HG03103 (cell line): ENCODE results near the gene ADCY6.
A peak's percentile ranks its signal among the peaks of the same experiment; 100 is the strongest.

ENCODE experiments used
- ATAC-seq: cut with Tn5 transposase; IDR thresholded peaks from one replicate; pipeline ENCODE4 v1.9.1; 2021; ENCODE audit warnings: low read depth; ENCODE audit not compliant: unreplicated experiment

Gene ADCY6

DNA sequence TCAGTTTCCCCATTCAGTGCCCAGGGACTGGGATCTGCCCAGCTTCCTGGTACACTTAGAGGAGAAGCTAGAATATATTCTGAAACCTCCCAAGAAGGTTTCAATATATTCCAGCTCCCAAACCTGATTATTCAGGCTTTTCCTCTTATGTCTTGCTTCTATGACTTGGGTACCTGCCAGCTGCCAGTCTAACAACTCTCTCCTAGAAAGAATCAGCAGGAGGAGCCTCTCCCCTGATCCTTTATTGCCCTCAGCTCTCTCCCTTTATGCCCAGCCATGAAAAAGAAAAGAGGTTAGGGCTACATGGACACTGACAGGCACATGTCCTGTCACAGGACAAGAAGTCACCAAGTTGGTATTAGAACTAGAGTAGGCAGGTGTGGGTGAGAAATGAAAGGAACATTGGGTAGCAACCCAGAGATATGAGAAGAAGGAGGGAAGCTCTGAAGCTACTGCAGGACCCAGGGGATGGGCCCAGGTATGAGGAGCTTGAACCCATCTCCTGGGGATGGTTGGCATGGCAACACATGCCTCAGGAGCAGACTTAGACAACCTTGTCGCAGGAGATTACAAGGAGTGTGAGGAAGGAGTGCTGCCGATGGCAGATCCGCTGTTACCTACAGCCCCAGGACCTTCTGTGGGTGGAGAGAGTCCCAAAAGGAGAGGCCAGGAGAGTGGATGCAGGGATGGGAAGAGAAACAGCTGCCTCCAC is 27.4 kb upstream of the ADCY6 start:
- ATAC-seq: no peak

DNA sequence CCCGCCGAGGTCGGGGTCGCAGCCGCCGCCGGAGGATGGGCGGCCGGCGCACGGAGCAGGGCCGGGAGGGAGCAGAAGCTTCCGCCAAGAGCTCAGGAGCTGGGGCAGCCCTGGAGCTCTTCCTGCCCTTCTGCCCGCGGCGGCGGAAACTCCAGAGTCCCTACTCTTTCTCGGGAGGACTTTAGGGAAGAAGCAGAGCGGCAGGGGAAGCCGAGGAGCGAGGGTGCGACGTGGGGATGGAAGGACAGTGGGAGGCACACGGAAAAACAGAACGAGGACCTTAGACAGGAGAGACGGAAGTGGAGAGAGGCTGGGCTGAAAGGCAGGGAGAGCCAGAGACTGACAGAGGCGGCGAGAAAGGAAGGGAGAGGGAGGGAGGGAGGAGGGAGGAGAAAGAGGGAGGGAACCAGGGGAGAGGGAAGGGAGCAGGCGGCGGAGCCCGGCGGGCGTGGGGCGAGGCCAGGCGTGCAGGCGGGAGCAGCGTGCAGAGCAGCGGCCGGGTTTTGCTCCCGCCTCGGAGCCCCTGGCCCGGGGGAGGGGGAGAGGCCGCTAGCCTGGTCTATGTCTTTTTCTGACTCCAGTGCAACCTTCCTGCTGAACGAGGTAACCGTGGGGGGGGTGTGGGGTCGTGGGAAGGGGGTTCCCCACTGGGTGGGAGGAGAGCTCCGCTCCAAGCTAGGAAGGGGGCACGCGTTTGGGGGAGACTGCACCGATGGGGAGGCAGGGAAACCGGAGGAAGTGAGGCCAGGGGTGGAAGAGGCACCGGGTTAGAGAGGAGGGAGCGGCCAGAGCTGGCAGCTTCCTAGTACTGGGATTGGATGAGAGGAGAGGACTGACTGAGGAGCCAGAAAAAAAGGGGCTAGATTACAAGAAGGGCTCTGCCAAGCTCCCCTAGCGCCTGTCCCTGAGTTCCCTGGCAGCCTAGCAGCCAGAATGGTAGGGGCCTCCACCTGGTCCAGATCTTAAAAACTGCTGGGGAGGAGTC is 26.5 kb upstream of the ADCY6 start:
- ATAC-seq: peak; percentile 27

DNA sequence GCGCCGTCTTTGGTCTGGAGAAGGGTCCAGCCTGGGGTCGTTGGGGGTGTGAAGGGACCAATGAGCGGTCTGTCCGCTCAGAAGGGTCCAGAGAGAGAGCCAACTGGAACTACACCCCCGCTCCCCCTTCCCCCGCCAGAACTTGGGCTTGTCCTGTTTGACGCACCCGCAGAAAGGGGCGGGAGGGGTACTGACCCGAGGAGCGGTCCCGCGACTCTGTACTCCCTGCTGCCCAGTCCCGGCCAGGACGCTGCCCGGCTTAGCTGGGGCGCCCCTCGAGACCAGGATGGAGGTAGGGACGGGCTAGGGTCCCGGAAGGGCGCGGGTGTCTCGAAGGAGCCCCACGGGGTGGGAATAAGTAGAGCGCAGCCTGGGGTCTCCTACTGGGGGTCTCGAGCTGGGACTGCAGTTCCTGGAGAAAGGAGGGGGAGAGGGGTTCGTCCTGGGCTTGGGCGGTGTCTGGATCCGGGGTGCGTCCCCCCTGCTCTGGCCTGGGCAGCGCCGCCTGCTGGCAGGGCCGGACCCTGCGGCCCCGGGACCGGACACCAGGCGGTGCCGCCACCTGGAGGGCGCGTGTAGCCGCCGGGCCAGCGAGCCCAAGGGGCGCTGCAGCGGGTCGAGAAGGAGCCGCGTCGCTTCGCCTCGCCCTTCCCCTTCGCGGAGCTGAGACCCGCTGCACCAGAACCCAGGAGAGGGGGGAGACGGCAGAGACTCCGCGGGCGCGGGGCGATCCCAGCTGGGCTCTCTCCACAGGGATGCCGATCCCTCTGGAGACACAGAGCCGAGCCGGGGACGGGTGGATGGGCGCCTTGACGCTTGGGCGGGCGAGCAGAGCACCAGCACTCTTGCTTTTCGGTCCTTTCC is 25.6 kb upstream of the ADCY6 start:
- ATAC-seq: peak; percentile 53

DNA sequence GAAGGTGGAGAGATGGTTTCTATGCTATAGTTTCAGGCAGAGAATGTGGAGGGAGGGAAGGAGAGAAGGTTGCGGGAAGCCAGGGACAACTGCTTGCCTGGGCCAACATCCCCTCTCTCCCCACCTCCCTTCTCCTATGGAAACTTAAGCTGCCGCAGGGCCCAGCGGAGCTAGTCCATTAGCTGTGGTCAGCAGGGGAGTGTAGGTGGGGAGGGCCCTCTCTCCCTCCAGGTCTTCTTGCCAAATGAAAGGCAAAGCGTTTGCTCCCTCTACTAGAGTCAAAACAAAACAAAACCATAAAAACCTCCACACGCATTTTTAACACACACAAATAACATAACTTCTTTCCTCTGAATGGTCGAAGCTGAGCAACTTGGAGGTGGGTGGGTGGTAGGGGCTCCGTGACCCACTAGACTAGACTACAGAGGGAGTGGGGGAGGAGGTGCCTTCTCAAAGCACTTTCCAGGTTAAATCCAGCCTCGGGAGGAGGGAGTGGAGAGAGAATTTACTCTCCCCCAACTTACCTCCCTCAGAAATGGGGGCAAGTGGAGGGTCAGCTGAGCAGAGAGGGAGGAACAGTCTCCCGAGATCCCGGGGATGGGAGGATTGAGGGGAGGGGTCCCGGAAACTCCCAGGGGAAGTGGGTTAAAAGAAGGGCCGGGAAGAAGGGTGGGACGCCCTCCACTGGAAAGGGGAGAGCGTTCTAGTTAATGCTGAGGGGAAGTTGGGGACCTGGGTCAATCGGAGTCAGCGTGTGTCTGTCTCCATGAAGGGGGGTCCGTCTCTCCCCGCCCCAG is 24.8 kb upstream of the ADCY6 start:
- no peak for ATAC-seq

DNA sequence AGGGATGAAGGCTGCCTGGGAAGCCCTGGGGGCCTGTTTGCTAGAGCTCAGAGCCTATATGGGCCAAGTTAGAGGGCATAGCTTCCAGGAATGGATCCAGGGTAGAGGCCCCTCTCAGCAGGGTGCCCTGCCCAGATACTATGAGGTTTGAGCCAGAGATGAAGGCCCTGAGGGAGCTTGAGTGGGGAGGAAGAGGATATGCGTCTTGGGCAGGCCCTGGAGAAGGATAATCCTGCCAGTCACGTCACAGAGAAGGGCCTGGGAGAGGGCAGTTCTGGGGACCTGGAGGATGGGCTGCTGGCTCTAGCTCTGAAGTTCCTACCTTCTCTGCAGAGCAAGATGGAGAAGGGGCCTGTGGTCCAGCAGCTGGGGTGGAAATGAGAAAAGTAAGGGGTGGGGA is 23.5 kb upstream of the ADCY6 start:
- no peak for ATAC-seq

DNA sequence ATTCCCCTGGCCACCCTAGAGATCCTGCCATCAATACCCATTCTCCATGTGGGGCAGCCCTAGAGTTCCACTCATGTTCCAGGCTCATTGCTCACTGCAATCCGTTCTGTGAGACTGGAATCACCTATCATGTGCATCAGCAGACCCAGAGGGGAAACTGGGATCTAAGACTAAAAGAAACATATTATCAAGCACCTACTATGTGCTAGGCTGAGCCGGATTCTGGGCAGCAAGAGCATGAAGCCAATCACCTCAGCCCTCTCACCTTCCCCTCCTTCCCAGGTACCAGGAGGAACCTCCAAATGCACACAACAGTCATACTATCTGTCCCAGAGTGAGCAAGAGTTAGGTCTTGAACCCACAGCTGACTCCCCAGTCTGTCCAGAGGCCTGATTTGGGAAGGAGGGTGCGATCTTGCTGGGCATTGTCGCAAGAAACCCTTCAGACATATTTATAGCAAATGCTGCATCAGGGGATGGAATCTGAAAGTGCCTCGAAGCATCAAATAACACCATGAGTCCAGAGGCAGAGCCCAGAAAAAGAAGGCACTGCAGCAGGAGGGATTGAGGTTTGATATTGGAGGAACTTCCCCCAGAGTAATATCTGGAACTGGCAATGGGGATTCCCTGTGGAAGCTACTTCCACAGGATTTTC is 22.7 kb upstream of the ADCY6 start:
- ATAC-seq: no peak

DNA sequence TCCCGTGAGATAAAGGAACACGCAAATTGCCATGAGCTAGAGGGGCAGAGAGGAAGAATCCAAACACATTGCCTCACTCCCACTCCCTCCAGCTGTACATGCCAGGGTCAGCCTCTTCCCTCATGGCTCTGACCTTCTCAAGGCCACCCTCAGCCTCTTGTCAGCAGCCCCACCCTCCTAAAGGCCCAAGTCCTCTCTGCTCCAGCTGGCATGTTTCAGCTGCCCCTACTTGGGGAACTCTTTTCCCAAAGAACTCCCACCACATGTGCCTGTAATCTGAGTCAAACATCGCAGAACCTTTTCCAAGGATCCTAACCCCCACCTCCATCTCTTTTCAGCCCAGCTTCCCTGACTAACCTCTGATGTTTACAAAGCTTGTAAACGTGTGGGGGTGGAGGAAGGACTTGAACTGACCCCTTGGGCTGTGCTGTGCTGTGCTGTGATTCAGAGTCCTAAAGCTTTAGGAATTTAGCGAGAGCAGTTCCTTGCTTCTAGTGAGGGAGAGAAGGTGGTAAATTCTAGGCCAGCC is 22.1 kb upstream of the ADCY6 start:
- no peak for ATAC-seq

DNA sequence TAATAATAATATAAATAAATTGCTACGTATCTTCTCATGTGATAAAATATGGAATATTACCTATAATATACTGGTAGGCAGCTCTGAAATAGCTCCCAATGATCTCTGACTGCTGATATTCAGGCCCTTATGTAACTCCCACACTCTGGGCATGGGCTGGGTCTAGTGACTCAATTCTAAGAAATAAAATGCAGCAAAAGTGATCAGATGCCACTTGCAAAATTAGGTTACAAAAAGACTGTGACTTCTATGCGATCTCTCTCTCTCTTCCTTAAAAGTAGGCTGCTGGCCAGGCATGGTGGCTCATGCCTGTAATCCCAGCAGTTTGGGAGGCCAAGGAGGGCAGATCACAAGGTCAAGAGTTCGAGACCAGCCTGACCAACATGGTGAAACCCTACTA is 19.1 kb upstream of the ADCY6 start:
- no peak for ATAC-seq

DNA sequence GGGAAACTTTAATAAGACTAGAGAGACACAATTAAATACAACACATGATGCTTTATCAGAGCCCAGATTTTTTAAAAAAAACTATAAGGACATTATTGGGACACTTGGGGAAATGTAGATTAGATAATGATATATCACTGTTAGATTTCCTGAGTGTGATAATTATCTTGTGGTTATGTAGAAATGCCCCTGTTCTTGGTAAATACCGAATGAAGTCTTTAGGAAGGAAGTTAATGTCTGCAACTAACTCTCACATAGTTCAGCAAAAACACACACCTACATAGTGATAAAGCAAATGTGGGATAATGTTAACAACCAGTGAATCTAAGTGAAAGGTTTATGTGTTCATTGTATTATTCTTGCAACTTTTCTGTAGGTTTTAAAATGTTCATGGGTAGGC is 14.8 kb upstream of the ADCY6 start:
- ATAC-seq: no peak

DNA sequence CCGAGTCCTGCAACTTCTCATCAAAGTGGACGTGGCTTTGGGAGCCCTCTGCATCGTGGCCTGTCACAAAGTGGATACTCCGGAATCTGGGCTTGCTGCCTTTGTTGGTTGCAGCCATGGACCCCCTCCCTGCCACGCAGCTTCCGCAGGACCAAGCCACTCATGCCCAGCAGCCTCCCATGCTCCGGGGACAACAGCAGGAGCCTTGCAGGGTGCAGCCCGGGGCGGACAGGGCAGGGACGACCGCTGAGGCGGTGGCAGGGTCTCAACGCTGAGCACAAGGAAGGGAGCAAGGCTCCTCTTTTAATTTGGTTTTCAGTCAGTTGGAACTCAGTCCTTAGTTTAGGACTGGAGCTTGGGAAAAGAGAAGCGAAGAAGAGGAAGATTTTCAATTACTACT is 12.1 kb upstream of the ADCY6 start:
- ATAC-seq: no peak

DNA sequence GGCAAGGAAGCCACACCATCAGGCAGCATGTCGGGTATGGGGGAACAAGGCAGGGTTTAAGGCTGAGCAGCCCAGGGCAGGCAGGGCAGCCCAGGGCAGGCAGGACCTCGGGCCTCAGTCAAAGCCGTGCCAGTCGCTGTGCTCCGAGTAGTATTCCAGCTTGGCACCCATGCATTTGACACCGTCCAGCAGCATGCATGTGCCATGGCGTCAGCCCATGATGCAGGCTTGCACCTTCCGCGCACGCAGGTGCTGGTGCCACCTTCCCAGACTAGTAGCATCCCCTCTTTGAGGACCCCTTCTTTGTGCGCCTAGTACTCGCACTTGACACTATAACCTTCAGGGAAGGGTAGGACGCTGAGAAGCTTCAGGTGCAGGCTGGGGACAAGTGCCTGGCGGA is 11.6 kb upstream of the ADCY6 start:
- no peak for ATAC-seq

DNA sequence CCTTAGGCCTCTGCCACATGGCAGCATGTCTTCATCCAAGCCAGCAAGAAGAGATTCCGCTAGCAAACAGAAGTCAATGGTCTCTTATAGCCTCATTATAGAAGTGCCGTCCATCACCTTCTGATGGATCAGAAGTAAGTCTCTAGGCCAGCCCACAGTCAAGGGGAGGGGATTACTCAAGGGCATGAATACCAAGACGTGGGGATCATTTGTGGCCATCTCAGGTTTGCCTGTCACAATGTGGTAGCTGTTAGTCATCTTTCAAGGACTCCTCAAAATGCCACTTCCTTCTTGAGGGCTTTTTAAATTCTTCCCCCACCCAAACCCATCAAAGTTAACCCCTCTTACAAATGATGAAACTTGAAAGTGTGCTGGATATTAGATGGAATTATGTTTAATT is 8.1 kb upstream of the ADCY6 start:
- ATAC-seq: no peak

DNA sequence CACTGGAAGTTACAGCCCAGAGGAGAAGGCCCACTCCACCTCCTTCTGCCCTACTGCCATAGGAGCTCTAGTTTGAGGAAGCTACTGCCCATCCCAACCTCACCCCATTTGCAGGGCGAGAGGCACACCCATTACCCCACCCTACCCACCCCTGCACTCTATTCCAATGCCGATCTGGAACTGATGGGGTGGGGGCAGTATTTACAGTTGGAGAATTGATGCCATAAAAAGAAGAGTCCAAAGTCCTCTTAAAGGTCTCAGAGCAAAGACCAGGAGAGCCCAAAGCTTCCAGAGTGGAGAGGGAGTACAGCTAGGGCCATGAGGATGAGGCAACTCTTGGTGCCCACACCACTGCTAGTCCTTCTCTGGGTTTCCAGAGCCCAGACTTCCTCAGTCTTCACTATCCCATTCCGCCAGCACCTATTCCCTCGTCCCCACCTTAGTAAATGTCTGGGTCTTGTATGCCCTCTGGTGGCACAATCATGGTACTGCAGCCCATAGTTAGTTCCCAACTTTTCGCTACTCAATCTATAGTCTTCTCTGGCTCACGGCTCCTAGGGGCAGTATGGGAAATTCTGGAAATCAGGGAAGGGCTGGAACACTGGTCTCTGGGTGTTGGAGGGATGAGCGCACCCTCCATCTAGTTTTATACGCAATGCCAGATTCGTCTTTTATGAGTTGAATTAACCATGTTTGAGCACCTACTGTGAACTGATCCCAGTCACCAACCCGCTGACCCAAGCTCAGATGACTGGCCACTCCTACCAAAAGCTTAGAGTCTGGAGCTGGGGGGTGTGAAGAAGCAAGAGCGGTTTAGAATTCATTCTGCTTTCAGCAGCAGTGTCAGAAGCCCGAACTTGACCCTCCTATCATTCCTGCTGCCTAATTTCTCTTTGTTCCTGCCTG is 6.9 kb upstream of the ADCY6 start:
- ATAC-seq: no peak

DNA sequence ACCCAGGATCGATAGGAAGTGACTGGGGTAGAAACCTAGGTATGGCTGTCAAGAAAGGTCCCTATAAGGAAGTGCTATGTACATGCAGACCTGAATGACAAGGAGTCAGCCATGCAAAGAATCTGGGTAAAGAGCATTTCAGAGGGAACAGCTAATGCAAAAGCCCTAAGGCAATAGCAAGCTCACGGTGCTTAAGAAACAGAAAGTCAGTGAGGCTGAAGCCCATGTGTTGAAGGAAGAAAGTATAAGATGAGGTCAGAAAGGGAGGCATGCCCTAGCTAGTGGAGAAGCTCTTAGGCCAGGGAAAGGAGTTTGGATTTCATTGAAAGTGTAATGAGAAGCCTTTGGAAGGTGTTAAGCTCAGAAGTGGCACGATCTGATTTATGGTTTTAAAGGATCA is 6.0 kb upstream of the ADCY6 start:
- ATAC-seq: no peak

DNA sequence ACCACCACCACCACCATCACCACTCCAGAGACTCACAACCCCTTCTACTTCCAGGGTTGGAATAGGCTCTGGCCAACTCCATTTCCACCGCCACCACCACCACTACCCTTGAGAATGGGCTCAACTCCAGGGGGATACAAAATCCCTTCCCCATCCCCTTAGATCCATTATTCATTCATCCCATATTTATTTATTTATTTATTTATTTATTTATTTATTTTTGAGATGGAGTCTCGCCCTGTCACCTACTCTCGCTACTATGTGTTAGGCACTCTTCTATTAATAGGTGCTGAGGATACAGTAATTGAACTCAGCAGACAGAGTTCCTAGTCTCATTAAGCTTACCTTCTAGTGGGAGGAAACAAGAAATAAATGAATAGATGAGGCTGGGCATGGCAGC is 4.8 kb upstream of the ADCY6 start:
- no peak for ATAC-seq

DNA sequence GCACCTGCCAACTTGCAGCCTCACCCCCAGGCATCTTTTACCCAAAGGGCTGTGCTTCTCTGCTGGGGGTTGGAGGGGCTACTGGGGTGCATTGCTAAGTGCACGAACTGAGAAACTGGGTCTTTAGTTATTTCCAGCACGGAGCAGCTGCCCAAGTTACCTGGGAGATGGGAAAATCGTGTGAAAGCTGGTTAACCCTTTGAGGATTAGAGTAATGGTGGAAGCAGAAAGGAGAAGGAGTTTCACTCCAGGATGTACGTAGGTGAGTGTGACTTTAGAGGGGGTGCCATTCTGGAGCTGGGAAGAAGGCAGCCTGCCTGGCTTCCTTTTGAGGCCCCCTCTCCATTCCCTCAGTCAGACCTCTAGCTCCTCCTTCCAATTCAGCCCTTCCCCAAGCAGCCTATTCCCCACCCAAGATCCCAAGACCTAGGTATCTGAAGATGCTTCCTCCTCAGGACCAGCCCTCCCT is 1.0 kb upstream of the ADCY6 start:
- ATAC-seq: no peak

DNA sequence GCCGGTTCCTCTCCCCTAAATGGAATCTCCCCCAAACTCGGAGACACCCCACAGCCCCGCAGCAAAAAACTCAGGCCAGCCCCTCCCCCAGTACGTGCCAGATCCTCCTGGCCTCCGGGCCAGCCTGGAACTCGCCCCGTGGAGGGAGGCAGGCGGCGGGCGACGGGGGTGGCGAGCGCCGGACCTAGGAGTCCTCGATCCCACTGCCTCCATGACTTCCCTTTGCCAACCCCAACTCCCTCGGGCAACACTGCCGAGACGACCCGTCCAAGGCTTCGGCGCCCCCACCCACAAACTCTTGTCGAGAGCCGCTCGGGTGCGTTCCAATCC is 400 bp downstream of the ADCY6 start:
- no peak for ATAC-seq

DNA sequence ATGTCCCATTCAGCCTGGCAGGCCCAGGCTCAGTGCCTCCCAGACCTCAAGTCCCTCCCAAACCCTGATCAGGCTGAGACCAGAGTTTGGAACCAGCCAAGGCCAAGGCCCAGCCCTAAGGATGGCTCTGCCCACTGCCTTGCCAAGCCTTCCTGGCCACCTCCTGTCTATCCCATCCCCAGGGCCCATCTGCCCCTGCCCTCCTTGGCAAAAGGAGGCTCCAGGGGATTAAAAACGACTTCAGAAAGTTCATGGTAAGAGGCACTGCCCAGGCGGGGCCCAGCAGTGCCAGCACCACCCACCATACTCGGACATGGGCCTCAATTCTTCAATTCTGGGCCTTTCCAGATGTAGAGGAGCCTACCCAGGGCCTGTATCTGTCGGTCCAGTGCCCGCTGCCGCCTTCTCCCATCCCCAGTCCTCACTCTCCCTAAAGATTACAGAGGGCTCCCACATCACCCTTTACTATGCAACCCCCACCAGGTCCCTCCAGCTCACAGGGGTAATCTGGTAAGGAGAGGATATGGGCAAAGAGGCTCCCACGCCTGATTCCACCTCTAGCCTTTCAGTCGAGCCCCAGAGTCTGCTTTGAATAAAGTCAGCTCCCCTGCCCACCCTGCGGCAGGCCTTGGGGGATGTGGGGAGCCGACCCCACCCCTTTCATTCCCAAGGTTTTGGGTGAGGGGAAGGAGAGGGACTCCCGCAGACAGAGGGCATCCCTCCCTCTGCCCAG is 932 bp downstream of the ADCY6 start:
- no peak for ATAC-seq
